B cell (primary cell): ENCODE results near the gene CDK19.

Experiments
- CTCF ChIP-seq: fragments of 200-600 bp; IDR thresholded peaks from one replicate; pipeline ENCODE4 v1.8.0; 2022; ENCODE audit warnings: antibody characterized with exemption, mild to moderate bottlenecking
- EZH2 ChIP-seq: IDR thresholded peaks from 2 replicates; pipeline ENCODE4 v1.6.1; 2012; ENCODE audit warnings: borderline replicate concordance, low read depth, mild to moderate bottlenecking, moderate library complexity, low read length; ENCODE audit not compliant: insufficient read depth, poor library complexity, severe bottlenecking

GRCh38 chr6:110626442-110626841 is 188.8 kb downstream of the CDK19 start:
- TF ChIP-seq CTCF (no peak), EZH2 (no peak)
